Measurements from ENCODE around the gene ZNF281.
"Not testable (repeated sequence)": the region's sequence is repeated elsewhere in the genome, so short reads cannot be mapped to it uniquely, and the experiment has no call there.

ZNF281 gene, protein sequence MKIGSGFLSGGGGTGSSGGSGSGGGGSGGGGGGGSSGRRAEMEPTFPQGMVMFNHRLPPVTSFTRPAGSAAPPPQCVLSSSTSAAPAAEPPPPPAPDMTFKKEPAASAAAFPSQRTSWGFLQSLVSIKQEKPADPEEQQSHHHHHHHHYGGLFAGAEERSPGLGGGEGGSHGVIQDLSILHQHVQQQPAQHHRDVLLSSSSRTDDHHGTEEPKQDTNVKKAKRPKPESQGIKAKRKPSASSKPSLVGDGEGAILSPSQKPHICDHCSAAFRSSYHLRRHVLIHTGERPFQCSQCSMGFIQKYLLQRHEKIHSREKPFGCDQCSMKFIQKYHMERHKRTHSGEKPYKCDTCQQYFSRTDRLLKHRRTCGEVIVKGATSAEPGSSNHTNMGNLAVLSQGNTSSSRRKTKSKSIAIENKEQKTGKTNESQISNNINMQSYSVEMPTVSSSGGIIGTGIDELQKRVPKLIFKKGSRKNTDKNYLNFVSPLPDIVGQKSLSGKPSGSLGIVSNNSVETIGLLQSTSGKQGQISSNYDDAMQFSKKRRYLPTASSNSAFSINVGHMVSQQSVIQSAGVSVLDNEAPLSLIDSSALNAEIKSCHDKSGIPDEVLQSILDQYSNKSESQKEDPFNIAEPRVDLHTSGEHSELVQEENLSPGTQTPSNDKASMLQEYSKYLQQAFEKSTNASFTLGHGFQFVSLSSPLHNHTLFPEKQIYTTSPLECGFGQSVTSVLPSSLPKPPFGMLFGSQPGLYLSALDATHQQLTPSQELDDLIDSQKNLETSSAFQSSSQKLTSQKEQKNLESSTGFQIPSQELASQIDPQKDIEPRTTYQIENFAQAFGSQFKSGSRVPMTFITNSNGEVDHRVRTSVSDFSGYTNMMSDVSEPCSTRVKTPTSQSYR

DNA sequence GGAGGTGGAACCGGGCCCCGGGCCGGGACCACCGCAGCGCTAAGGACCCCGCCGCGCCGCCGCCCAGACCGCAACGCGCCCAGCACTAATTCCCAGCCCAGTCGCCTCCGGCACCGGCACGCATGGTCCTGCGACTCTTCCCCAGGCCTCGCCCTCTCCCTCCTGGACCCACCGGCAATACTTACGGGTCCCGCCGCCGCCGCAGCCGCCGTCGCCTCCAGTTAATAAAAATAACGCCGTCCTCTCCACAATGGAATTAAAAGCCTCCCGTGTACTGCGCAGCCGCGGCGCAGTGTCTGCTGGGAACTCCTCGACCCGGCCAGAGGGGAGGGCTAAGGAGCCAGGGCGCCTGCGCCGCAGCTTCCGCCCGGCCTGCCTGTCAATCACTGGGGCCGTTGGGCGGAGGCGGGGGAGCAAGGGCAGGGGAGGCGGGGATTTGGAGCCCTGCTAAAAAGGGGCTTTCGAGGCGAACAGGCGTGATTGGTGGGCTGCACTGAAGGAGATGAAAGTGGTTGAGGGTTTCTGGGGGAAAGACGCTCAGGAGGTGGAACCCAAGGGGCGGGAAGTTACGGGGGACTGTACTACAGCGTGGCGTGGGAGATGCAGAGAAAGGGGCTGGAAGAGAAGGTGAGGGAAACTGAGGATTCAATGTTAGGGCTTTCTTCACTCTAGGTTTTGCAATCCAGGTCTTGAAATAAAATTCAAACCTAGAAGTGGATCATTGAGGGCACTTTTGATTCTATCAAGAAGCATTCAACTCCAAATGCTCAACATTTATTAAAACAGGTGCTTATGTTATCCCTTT lies at the start of gene ZNF281:
TSS of gene ZNF281 (minus strand) at position 276 of the 805 bp plus-strand sequence. CDS start 331 bp downstream, outside the sequence.
- DNase-seq (ENCODE audit: low spot score): peak; percentile 94

DNA sequence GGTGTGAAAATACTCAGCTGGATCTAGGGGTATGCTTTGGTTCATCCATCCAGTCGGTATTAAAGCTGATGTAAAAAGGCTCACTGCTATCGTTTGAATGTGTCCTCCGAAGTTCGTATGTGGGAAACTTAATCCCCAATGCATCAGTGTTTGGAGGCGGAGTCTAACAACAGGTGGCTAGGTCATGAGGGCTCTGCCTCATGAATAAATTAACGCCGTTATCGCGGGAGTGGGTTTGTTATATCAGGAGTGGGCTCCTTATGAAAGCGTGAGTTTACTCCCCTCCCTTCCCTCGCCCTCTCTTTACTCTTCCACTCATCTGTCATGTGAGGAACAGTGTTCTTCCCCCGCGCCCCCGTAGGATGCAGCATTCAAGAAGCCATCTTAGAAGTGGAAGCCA lies 48.9 kb upstream of the ZNF281 start:
- DNase-seq (ENCODE audit: low spot score): no peak

DNA sequence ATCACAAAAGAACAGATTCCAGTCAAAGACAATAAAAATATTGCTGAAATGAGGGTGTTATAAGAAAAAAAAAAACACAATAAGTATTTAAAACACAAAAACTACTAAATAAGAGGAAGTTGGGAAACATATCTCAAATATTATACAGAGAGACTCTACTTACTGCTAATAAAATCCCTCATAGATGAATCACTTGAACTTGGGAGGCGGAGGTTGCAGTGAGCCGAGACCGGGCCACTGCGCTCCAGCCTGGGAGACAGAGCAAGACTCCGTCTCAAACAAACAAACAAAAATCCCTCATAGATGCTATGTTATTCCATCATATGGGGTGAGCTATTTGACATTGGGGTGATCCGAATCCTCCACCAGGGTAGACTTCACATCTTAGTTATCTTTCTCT lies 48.0 kb upstream of the ZNF281 start:
- DNase-seq (ENCODE audit: low spot score): peak; percentile 6

DNA sequence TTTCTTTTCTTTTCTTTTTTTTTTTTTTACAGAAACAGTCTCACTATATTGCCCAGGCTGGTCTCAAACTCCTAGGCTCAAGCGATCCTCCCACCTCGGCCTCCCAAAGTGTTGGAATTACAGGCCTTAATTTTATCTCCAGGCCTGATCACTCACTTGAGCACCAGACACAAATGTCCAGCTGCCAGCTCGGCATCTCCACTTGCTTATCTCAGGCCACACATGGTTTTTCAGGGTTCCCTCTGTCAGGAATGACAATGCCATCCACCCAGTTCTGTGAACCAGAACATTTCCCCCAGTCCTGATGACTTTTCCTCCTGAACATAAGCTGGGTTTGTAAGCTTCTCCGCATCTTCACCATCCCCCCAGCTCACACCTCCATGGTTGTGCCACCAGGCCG lies 44.6 kb upstream of the ZNF281 start:
- DNase-seq (ENCODE audit: low spot score): no peak

DNA sequence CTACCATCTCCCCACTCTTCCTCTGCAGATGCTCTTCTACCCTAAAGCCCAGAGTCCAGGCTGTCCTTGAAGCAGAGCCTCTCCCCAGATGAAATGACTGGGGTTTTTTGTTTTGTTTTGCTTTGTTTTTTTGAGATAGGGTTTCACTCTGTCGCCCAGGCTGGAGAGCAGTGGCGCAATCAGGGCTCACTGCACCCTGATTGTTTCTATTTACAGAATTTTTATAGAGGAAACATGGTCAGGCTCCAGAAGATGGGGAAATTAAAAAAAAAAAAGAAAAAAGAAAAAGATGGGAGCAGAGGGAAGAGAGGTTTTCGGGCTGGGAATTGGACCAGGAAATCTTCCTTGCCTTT lies 43.7 kb upstream of the ZNF281 start:
- DNase-seq (ENCODE audit: low spot score): no peak

DNA sequence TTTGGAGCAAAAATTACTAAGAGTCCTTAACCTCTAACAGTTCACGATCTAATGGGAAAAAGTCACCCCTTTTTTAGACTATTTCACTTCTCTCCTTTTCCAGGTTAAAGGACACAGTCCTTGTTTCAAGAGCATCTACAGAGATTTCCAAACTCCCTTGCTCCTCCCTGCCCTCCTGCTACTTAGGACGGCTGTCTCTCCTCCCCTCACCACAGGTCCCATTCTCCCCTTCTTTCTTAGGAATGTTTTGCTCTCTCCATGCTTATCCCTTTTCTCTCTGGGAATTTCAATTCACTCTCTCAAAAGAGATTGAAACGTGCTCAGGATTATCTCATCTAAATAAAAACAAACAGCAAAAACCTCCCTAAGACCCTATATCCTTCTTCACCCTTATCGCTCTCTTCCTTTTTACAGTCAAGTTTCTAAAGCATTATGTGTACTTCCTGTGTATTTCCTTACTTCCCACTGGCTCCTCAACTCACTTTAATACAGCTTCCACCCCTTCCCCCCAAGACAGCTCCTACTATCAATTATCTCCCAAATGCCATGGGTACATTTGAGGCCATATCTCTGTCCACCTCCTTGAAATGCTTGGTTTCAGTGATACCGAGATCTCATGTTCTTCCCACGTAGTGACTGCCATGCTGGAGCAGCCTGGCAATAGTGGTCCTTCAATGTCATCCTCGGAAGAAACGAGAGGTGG lies 43.2 kb upstream of the ZNF281 start:
- no peak for DNase-seq (ENCODE audit: low spot score)

DNA sequence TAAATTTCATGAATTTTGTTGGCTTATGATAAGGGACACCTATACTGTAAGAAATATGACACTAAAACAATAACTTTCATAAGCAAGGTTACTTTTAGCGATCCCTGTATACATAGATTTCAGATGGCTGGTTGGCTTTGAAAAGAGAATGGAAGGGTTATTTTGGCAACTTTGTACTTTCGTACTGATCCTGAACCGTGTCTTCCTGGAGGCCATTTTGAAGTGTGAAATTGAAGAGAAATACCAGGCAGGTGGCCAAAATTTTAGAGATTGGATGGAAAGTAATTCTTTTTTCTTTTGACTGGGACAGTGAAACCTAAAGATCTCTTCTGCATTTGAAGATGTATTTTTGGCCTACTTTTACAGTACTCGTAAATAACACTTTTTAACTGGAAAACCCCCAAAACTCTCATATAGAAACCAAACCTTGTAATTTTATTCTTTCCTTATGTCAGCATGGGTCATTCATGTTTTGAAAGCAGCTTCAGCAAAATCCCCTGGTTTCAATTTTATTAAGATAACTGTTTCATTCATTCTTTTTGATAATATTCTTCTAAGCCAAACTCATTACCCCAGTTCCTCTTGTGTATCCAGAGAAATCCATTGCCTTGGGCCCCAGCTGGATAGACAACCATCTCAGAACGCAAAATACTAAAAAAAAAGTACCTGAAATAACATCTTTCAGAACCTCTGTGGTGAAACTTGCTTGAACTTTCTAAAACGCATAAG lies 38.4 kb upstream of the ZNF281 start:
- DNase-seq (ENCODE audit: low spot score): no peak

DNA sequence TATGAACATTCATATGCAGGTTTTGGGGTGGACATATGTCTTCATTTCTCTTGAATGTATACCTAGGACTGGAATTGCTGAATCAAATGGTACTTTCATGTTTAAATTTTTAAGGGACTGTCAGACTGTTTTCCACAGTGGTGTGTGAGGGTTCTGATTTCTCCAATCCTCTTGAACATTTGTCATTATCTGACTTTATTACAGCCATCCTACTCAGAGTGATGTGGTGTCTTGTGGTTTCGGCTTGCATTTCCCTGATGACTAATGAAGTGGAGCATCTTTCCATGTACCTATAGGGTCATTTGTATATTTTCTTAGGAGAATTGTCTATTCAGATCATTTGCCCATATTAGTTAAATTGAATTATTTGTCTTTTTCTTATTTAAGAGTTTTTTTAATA lies 35.4 kb upstream of the ZNF281 start:
- DNase-seq (ENCODE audit: low spot score): peak; percentile 43

DNA sequence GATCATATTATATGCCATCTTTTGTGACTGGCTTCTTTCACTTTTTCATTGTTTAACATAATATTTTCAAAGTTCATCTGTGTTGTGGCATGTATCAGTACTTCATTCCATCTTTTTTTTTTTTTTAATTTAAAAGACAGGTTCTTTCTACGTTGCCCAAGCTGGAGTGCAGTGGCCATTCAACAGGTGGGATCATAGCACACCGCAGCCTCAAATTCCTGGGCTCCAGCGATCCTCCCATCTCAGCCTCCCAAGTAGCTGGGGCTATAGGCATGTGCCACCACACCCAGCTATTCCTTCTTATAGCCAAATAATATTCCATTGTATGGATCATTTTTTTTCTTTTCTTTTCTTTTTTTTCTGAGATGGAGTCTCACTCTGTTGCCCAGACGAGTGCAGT lies 34.6 kb upstream of the ZNF281 start:
- DNase-seq (ENCODE audit: low spot score): no peak

DNA sequence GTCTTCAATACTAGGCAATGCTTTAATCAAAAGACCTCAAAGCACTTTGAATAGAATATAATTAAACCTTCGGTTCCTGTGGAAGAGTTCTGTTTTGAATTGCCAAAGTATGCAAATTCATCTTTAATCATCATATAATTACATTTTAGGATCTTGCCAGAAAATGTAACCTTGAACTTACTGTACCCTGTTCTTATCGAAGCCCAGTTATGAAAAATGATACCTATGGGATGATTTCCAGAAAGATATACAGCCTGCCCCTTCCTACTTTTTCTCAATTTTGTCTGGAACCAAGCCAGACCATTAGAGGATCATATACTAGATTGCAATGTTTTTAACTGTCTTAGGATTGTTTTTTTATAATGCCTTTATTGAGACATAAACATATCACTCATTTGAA lies 34.0 kb upstream of the ZNF281 start:
- no peak for DNase-seq (ENCODE audit: low spot score)

DNA sequence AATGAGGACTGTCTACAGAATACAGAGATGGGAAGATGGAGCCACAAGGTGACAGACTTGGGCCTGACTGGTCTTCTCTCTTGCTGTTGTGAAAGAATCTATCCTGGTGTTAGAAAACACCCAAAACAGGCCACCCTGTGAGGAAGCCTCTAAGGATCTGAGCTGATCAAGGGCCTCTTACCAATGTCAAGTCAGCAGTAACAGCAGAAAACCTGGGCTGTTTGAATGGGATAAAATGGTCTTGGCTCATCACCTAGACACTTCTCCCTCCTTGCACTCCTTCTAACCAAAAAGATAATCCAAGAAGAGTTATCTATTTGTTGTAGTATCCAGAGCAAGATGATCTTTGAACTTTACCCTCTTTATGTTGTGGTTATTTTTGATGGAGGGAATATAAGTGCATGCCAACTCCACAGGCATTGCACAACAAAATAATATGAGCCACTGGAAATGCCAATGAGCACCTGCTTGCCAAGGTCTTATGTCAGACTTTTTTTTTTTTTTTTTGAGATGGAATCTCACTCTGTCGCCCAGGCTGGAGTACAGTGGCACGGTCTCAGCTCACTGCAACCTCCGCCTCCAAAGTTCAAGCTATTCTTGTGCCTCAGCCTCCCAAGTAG lies 32.8 kb upstream of the ZNF281 start:
- DNase-seq (ENCODE audit: low spot score): no peak

DNA sequence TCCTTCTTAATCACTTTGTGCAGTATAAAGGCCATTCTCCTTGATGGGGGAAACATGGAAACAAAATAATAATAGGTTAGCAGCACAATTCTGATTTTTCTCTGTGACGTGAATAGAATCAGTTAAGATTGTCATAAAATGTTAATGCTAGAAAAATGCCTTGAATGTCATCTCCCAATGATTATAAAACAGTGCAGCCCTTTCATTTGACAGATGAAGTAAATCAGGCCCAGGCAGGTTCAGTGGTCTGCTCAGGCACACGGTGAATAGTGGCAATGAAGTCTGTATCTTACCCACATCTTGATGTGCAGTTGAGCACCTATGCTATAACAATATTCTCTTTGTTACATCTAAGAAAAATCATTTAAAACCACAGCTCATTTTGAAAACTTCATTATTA lies 32.2 kb upstream of the ZNF281 start:
- no peak for DNase-seq (ENCODE audit: low spot score)

DNA sequence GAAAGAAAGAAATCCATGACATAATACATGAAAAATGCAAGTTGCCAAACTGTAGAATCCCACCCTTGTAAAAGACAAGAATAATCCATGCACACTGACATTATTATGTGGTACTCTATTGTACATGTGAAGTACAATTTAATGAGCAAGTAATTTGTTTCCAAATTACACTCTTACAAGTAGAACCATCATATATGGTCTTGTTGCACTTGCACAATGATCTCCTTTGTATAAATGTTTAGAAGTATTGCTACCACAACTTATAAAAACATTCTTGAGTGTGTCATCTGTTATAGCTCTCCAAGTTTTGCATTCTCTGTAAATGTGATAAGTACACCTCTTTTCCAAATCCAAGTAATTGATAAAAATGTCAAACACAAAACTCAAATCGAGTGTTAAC lies 29.1 kb upstream of the ZNF281 start:
- no peak for DNase-seq (ENCODE audit: low spot score)

DNA sequence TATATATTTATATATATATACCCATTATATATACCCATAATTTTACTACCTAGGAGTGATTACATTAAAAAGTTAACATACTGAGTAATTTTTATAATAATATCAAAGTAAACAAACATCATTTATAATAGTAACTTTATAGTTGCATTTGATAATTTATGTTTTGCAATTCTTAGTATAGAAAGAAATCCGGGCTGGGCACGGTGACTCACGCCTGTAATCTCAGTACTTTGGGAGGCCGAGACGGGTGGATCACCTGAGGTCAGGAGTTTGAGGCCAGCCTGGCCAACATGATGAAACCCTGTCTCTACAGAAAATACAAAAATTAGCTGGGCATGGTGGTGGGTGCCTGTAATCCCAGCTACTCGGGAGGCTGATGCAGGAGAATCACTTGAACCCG lies 28.6 kb upstream of the ZNF281 start:
- not testable (repeated sequence) for DNase-seq (ENCODE audit: low spot score)

DNA sequence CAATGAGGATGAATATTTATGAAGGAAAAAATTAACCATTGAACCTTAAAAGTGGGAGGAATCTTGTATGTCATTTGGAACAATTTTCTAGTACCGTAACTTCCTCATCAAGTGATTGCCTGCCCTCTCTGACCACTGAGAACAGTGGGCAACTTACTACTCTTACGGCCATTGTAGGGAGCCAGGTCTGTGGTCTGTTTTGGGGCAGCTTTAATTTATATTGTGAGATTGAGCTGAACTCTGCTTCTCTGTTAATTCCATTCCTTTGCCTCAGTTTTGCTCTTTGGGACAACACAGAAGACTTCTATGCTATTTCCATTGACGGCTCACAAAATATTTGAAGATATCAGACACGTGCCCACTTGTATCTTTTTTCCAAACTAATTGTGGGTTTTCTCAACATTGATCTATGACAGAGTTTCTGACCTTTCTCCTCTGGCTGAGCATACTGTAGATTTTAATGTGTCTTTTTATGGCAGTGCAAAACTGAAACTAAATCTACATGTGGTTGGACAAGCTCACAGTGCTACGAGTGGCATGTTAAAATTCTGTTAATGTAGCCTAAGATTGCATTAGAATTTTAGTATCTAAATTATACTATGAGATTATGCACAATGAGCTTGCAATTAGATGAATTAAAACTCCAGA lies 27.8 kb upstream of the ZNF281 start:
- peak; percentile 18 for DNase-seq (ENCODE audit: low spot score)

DNA sequence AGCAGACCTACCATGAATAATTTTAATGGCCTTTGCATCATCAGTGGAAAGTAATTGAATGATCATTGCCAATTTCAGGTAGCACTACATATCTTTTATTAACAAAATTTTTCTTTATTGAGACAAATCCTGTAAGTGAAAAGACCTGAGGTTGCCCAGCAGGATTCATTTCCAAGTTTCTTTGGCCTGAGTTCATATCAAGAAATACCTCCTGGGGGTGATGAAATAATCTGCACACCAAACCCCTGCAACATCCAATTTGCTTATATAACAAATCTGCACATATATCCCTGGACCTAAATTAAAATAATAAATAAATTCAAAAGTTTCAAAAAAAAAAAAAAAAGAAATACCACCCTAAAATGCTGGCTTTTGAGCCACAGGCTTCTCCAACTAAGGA lies 27.3 kb upstream of the ZNF281 start:
- DNase-seq (ENCODE audit: low spot score): no peak

DNA sequence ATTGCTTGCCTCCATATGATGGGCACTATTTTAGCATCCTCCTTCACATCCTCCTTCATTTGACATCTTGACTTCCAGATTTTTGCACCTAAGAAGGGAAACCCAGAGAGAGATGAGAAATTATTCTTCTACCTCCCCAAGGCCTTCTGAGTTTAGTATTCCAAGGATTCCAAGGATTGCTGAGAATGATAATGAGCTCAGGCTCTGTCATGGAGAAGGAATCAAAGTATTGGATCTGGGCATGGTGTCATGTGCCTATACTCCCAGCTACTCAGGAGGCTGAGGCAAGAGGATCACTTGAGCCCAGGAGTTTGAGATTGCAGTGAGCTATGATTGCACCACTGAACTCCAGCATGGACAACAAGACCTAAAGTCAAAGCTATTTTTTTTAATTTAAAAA lies 26.6 kb upstream of the ZNF281 start:
- DNase-seq (ENCODE audit: low spot score): no peak

DNA sequence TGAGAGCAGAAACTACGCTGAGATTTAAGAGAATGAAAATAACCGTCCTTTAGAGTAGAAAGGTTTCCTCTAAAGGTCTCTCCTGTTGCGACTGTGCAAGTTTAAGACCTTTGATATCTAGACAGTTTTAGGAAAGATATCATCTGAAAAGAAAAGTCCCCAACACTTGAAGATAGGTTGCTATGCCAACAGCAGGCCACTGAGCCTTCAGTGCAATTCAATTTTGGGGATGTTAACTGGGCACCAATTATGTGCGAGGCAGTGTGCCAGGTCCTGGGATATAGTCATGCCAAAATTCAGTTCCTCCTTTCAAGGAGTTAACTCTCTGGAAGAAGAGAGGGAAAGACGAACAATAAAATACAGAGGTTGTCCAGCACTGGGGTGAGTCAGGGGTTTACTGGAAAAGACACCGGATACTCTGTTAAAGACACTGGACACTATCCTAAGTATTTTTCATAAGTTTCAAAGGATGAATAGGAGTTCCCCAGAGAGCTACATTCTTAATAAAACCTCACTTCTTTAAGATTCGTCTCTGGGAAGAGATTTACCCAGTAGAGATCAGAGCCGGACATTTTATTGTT lies 25.5 kb upstream of the ZNF281 start:
- DNase-seq (ENCODE audit: low spot score): no peak

DNA sequence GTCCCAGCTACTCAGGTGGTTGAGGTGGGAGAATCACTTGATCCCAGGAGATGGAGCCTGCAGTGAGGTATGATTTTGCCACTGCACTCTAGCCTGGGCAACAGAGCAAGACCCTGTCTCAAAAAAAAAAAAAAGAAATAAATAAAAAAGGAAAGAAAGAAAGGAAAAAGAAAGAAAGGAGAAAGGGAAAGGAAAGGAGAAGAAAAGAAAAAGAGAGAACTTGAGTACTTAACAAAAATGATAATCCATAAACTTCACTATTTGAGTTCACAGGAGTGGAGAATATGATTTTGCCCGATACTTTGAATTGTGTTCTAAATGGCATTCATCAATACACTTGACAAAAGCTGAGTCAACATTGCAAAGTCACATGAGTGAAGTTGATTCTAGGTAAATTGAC lies 23.8 kb upstream of the ZNF281 start:
- DNase-seq (ENCODE audit: low spot score): no peak

DNA sequence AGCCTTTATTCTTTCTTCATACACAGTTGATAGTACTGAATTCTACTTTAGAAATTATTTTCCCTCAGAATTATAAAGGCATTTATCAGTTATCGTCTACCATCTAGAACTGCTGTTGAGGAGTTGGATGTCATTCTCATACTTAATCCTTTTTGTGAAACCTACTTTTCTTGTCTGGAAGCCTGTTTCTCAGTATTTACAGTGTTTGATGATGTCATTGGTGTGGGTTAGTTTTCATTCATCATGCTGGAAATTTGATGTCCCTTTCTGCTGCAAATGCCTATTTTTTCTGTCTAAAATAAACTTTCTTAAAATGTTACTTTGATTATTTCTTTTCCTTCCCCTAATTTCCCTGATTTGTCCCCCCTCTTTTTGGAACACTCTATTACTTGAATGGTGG lies 22.8 kb upstream of the ZNF281 start:
- DNase-seq (ENCODE audit: low spot score): no peak
